IMR-90 (cell line): Measurements from ENCODE around the gene ST3GAL4.

Source experiments
- CEBPB ChIP-seq: IDR thresholded peaks from 2 replicates; pipeline ENCODE4 v1.6.1; 2012; ENCODE audit warnings: low read depth, low read length, improper control_type of control experiment
- FOS ChIP-seq: fragments of 150-350 bp; IDR thresholded peaks from 2 replicates; pipeline ENCODE4 v1.6.1; 2016; ENCODE audit warnings: low read depth, low read length
- MXI1 ChIP-seq: IDR thresholded peaks from 2 replicates; pipeline ENCODE4 v1.6.1; 2012; ENCODE audit warnings: low read depth, mild to moderate bottlenecking, low read length, moderate library complexity, borderline replicate concordance
- POLR2A ChIP-seq: IDR thresholded peaks from 2 replicates; pipeline ENCODE4 v1.6.1; 2012; ENCODE audit warnings: mild to moderate bottlenecking, low read depth, low read length
- RCOR1 ChIP-seq: IDR thresholded peaks from 2 replicates; pipeline ENCODE4 v1.6.1; 2012; ENCODE audit warnings: mild to moderate bottlenecking, low read length, improper control_type of control experiment; ENCODE audit not compliant: insufficient replicate concordance
- RFX5 ChIP-seq: IDR thresholded peaks from 2 replicates; pipeline ENCODE4 v1.8.0; 2012; ENCODE audit warnings: low read depth, mild to moderate bottlenecking, low read length, moderate library complexity
- TF ChIP-seq, protein P1 (sequence below): conservative IDR thresholded peaks from 2 replicates; pipeline ENCODE4 v1.5.1; 2012; ENCODE audit warnings: mild to moderate bottlenecking, low read depth, low read length, improper control_type of control experiment
- TF ChIP-seq, protein P2 (sequence below): fragments of 150-350 bp; IDR thresholded peaks from 2 replicates; pipeline ENCODE4 v1.6.1; 2017; ENCODE audit warnings: mild to moderate bottlenecking, antibody characterized with exemption, low read length, low read depth

DNA sequence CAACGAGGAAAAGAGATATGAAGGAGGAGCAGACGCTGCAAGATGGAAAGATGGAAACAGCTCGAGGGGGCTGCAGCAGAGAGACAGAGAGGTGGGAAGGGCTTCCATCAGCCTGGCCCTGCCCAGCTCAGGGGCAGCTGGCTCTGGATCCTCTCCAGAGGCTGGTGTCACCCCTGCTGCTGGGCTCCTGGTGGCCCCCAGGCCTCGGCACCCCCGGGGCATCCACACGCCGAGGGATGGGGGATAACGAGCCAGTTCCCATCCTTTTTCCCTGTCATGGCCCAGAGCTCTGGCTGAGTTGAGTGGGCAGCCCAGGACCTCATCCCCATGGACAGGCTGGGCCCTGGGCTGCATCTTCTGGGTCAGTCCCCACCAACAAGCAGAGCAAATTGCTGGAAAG, 102.3 kb downstream of the ST3GAL4 start:
- no peak for TF ChIP-seq RCOR1
- TF ChIP-seq, protein P1, sequence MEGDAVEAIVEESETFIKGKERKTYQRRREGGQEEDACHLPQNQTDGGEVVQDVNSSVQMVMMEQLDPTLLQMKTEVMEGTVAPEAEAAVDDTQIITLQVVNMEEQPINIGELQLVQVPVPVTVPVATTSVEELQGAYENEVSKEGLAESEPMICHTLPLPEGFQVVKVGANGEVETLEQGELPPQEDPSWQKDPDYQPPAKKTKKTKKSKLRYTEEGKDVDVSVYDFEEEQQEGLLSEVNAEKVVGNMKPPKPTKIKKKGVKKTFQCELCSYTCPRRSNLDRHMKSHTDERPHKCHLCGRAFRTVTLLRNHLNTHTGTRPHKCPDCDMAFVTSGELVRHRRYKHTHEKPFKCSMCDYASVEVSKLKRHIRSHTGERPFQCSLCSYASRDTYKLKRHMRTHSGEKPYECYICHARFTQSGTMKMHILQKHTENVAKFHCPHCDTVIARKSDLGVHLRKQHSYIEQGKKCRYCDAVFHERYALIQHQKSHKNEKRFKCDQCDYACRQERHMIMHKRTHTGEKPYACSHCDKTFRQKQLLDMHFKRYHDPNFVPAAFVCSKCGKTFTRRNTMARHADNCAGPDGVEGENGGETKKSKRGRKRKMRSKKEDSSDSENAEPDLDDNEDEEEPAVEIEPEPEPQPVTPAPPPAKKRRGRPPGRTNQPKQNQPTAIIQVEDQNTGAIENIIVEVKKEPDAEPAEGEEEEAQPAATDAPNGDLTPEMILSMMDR, result no peak
- no peak for TF ChIP-seq POLR2A
- TF ChIP-seq, protein P2, sequence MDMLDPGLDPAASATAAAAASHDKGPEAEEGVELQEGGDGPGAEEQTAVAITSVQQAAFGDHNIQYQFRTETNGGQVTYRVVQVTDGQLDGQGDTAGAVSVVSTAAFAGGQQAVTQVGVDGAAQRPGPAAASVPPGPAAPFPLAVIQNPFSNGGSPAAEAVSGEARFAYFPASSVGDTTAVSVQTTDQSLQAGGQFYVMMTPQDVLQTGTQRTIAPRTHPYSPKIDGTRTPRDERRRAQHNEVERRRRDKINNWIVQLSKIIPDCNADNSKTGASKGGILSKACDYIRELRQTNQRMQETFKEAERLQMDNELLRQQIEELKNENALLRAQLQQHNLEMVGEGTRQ, result no peak
- no peak for TF ChIP-seq RFX5
- TF ChIP-seq MXI1, result no peak
- TF ChIP-seq CEBPB, result no peak
- TF ChIP-seq FOS, result no peak
